GM12875 (cell line): ENCODE results near the gene MPPED2.

Source experiments
- H3K4me3 ChIP-seq: one replicate; pipeline ENCODE4 v1.5.1; 2011; ENCODE audit warnings: low read depth, low read length, control low read depth
- TF ChIP-seq, protein P1 (sequence below): IDR thresholded peaks from 2 replicates; pipeline ENCODE4 v1.5.1; 2011; ENCODE audit warnings: low read depth, mild to moderate bottlenecking, control low read depth, inconsistent platforms, low read length, moderate library complexity, borderline replicate concordance; ENCODE audit not compliant: insufficient read depth

MPPED2 gene

DNA sequence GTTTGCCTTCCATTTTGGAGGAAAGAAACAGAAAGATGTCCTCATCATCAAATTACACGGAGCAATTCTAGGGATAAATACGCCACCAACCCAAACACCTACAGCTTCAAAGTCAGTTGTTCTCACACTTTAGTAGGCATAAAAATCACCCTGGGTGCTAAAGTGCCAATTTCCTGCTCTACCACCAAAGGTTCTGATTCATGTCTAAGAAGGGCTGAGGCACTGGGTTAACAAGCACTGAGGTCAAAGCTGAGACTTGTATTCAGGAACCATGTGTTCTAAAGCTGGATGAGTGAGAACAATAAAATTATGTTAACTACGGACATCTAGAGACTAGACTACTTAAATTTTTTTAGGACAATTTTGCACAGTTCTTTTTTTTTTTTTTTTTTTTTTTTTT lies 127.6 kb downstream of the MPPED2 start:
- TF ChIP-seq, protein P1, sequence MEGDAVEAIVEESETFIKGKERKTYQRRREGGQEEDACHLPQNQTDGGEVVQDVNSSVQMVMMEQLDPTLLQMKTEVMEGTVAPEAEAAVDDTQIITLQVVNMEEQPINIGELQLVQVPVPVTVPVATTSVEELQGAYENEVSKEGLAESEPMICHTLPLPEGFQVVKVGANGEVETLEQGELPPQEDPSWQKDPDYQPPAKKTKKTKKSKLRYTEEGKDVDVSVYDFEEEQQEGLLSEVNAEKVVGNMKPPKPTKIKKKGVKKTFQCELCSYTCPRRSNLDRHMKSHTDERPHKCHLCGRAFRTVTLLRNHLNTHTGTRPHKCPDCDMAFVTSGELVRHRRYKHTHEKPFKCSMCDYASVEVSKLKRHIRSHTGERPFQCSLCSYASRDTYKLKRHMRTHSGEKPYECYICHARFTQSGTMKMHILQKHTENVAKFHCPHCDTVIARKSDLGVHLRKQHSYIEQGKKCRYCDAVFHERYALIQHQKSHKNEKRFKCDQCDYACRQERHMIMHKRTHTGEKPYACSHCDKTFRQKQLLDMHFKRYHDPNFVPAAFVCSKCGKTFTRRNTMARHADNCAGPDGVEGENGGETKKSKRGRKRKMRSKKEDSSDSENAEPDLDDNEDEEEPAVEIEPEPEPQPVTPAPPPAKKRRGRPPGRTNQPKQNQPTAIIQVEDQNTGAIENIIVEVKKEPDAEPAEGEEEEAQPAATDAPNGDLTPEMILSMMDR, result no peak
- no peak overlapping the region for H3K4me3 ChIP-seq

DNA sequence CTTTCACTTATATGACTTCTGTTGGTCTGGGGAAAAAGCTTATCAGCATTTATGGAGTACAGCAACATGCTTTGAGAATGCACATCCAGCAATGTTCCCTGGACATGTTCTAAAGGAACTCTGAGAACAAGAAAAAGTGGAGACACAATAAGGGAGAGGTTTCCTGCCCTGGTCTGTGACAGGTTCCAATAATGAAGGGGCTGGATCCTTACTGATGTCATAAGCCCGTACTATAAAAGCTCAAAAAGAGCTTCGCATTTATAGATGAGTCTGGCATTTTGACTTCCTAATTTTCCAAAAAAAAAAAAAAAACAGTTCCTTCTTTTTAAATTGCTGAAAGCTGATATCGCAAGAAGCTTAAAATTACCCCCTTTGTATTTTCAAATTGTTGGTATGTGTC lies 129.1 kb downstream of the MPPED2 start:
- no peak overlapping the region for H3K4me3 ChIP-seq

DNA sequence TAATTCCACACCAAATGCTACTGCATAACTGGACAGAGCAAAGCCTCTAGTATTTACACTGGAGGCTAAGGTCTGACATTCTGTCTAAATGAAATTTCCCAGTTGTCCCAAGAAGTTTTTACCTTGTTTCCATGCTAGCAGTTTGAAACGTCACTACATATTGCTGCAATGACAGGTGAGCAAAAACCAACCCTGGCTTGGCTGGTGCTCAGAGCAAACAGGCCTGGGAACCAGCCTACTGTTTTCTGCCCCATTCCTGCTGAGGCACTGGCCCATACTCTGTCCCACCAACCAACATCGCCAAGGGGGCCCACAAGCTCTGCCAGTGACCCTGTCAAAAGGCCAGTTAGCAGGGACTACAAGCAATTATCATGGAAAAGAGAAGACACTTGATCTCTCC lies 131.1 kb downstream of the MPPED2 start:
- TF ChIP-seq, protein P1, result no peak
- no peak overlapping the region for H3K4me3 ChIP-seq

More for the DNA sequence above, 129.1 kb downstream of the MPPED2 start:
- TF ChIP-seq, protein P1, result no peak

DNA sequence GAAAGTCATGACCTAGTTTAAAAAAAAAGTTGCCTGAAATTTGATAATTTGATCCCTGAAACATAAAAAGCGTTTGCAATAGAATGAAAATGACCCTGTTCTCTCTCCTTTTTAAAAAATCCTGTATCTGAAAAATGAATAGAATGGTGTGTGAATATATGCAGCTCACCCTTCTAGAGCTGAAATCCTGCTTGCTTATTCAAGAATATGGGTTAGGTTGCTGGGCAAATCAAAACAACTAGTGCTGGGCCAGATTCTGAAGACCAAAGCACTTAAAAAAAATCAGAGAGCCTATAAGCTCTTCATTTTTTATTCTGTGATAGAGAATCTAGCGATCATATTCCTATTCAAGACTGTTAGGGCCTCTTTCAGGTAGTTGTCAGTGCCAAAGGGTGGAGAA lies 131.6 kb downstream of the MPPED2 start:
- TF ChIP-seq, protein P1, result no peak
- no peak overlapping the region for H3K4me3 ChIP-seq

DNA sequence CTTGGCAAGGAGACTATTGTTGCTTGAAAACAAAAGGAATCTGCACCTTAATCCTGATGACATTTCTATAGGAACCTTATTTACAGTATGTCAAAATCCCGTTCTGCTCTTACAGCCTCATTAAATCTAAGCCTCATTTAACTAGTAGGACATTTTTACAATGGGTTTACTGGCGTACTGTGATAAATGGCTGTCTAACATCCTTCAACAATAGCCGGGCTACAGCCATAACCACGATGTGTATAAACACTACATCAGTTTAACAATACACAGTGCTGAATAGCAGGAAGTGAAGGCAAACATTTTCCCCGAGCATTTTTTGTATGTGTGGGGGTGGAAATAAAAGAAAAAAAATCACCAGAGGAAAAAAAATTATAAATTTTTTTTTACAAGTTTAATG lies 132.0 kb downstream of the MPPED2 start:
- TF ChIP-seq, protein P1, result no peak
- H3K4me3 ChIP-seq, result no peak overlapping the region

DNA sequence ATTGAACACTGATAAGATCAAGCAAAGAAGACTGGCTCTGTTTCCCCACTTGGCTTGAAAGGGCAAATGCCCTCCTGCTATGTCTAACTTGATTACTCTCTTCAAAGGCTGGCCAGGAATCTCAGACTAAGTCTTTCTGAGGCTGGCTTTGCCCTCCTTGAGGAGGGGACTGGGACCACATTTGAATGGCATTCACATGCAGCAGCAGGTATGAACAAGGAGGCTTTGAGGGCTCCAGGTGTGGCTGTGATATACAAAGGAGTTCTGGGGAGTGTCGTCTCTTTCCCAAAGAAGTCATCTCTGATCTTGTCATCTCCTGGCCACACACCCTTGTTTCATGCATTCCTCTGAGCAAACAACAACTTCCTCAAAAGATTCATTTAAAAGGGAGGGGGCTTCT lies 132.4 kb downstream of the MPPED2 start:
- no peak overlapping the region for H3K4me3 ChIP-seq
- TF ChIP-seq, protein P1, result no peak

DNA sequence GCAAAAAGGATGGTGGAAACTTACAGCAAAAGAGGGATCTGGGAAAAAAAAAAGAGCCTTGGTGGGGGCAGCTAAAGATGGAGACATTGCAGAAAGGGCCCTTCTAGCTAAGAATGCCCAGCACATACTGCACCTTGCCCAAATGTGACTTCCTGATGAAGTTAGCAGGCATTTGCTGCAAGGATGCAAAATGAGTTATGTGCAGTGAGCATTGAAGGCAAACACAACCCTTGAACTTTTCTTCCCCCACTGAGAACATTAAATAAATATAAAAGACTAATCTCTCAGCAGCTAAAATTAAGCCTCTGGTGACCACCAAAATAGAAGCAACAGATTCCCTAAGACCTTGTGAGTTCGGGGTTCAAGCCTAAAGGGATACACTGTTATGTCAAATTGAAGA lies 133.3 kb downstream of the MPPED2 start:
- H3K4me3 ChIP-seq, result no peak overlapping the region

More for the DNA sequence above, 133.3 kb downstream of the MPPED2 start:
- TF ChIP-seq, protein P1, result no peak
